Lower leg skin (tissue), 3 donors: ENCODE measurements around the gene ZNHIT2.

Experiments used
- CTCF ChIP-seq, 3 donors: fragments of 450-650 bp; IDR thresholded peaks; one replicate each; pipeline ENCODE4 v1.5.1; 2016; ENCODE audit warnings: antibody characterized with exemption in 3 of 3, mild to moderate bottlenecking in 3 of 3, moderate library complexity in 2 of 3
- POLR2A ChIP-seq, 2 donors: fragments of 450-650 bp; IDR thresholded peaks; one replicate each; pipeline ENCODE4 v1.6.1; 2016 to 2017; ENCODE audit warnings: antibody characterized with exemption in 2 of 2, mild to moderate bottlenecking in 1 of 2, moderate library complexity in 1 of 2

- TF ChIP-seq CTCF (IDR thresholded peaks at IDR 0.05) (no peak), POLR2A (IDR thresholded peaks at IDR 0.05) (no peak)
Observed at GRCh38 chr11:65086809-65087208, 30.7 kb downstream of the ZNHIT2 start.
